ENCODE data around the gene SYT2.

SYT2 gene

DNA sequence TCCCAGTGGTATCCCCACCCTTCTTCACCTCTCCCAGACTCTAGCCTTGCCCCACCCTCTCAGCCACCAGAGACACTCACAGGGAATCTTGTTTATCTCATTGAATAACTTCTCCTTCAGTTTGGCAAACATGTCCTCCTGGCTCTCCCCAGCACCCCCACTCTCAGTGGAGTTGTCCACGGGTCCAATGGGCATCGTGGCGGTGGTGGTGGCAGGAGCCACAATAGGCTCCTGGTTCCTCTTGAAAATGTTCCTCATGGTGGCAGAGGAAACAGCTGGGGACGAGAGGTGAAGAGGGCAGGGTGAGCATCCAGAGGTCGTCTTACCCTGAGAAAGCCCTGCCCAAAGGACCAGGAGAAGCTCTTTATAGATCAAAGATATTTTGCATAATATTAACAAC, 104.7 kb downstream of the SYT2 start:
- H2BK120ac ChIP-seq (ENCODE audit: low read depth, low read length), result no peak overlapping the region
- H2AFZ ChIP-seq (ENCODE audit: low read length), result no peak overlapping the region
- H3K18ac ChIP-seq (ENCODE audit: low read length), result no peak overlapping the region
- H2BK15ac ChIP-seq (ENCODE audit: low read length), result no peak overlapping the region
- H4K91ac ChIP-seq (ENCODE audit: low read depth, low read length, poor library complexity), result no peak overlapping the region
- H3K4me3 ChIP-seq (ENCODE audit: low read length in 2 of 2), result no peak overlapping the region
- H3K4me1 ChIP-seq (ENCODE audit: control insufficient read depth in 2 of 2, insufficient read depth in 1 of 2, low read depth in 1 of 2, low read length in 2 of 2), result no peaks in the 10 kb centered on the region
- no peak overlapping the region for H3K23ac ChIP-seq (ENCODE audit: low read depth, low read length, poor library complexity)
- H3K14ac ChIP-seq (ENCODE audit: low read length), result no peak overlapping the region
- no peak overlapping the region for H3K4ac ChIP-seq (ENCODE audit: low read length)
- H2AK5ac ChIP-seq (ENCODE audit: low read depth, low read length), result no peak overlapping the region
- no peaks in the 10 kb centered on the region for H3K27me3 ChIP-seq (ENCODE audit: control insufficient read depth in 3 of 3, insufficient read depth in 3 of 3, low read depth in 1 of 3, low read length in 3 of 3)
- H4K8ac ChIP-seq (ENCODE audit: low read depth, low read length), result no peak overlapping the region
- no peaks in the 10 kb centered on the region for H3K9me3 ChIP-seq (replicated peaks in 1 of 2; ENCODE audit: control insufficient read depth in 2 of 2, insufficient read depth in 1 of 2, low read depth in 1 of 2, low read length in 2 of 2)
- no CpG with 5 or more reads among the region's 5 CpGs for WGBS, 2 donors (ENCODE audit: extremely low coverage in 2 of 2, insufficient read length in 2 of 2, insufficient replicate concordance in 1 of 2)
- no peak overlapping the region for H3K27ac ChIP-seq (replicated peaks; ENCODE audit: low read length)
- DNase-seq (ENCODE audit: low spot score), result no peak
- H3K4me2 ChIP-seq (ENCODE audit: insufficient read depth, low read length, poor library complexity, severe bottlenecking), result no peak overlapping the region
- no peaks in the 10 kb centered on the region for H3K79me1 ChIP-seq (ENCODE audit: low read depth, low read length)
- no peaks in the 10 kb centered on the region for H3K36me3 ChIP-seq (replicated peaks in 1 of 2; ENCODE audit: control insufficient read depth in 2 of 2, insufficient read depth in 2 of 2, low read length in 2 of 2)
- H2BK12ac ChIP-seq (ENCODE audit: low read length), result no peak overlapping the region
- H3K9ac ChIP-seq (ENCODE audit: low read depth, low read length, poor library complexity), result no peak overlapping the region
- no peak overlapping the region for H2BK5ac ChIP-seq (ENCODE audit: low read length)

DNA sequence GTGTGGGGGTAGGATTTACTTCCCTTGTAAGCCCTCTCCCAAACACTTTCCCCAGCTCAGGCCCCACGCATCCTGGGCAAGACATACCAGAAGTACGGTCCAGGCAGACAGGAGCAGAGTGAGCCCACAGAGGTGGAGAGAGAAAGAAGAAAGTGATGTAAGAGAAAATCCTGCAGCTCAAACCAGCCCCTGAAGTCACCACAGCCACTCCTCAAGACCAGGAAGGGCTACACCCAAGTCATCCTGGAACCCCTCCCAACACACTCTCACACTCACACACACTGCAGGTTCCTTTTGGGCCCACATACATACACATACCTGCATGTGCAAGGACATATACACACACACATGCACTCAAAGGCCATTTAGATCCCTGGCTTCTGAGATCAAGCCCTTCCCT, 106.8 kb downstream of the SYT2 start:
- Histone ChIP-seq H3K27ac (replicated peaks; ENCODE audit: low read length) (no peak overlapping the region), H3K18ac (ENCODE audit: low read length) (no peak overlapping the region), H2AFZ (ENCODE audit: low read length) (no peak overlapping the region), H2BK12ac (ENCODE audit: low read length) (no peak overlapping the region), H3K4ac (ENCODE audit: low read length) (no peak overlapping the region), H3K79me1 (ENCODE audit: low read depth, low read length) (no peaks in the 10 kb centered on the region), H3K9me3 (replicated peaks in 1 of 2; ENCODE audit: control insufficient read depth in 2 of 2, insufficient read depth in 1 of 2, low read depth in 1 of 2, low read length in 2 of 2) (no peaks in the 10 kb centered on the region), H3K23ac (ENCODE audit: low read depth, low read length, poor library complexity) (no peak overlapping the region), H3K4me2 (ENCODE audit: insufficient read depth, low read length, poor library complexity, severe bottlenecking) (no peak overlapping the region), H3K4me3 (ENCODE audit: low read length in 2 of 2) (no peak overlapping the region), H4K8ac (ENCODE audit: low read depth, low read length) (no peak overlapping the region), H3K14ac (ENCODE audit: low read length) (no peak overlapping the region), H3K27me3 (ENCODE audit: control insufficient read depth in 3 of 3, insufficient read depth in 3 of 3, low read depth in 1 of 3, low read length in 3 of 3) (no peaks in the 10 kb centered on the region), H2BK15ac (ENCODE audit: low read length) (no peak overlapping the region), H3K4me1 (ENCODE audit: control insufficient read depth in 2 of 2, insufficient read depth in 1 of 2, low read depth in 1 of 2, low read length in 2 of 2) (no peaks in the 10 kb centered on the region), H3K36me3 (replicated peaks in 1 of 2; ENCODE audit: control insufficient read depth in 2 of 2, insufficient read depth in 2 of 2, low read length in 2 of 2) (no peaks in the 10 kb centered on the region), H2BK120ac (ENCODE audit: low read depth, low read length) (no peak overlapping the region), H2BK5ac (ENCODE audit: low read length) (no peak overlapping the region), H2AK5ac (ENCODE audit: low read depth, low read length) (no peak overlapping the region), H4K91ac (ENCODE audit: low read depth, low read length, poor library complexity) (no peak overlapping the region), H3K9ac (ENCODE audit: low read depth, low read length, poor library complexity) (no peak overlapping the region)
- DNase-seq (ENCODE audit: low spot score), result no peak
- no CpG with 5 or more reads among the region's 2 CpGs for WGBS, 2 donors (ENCODE audit: extremely low coverage in 2 of 2, insufficient read length in 2 of 2, insufficient replicate concordance in 1 of 2)

DNA sequence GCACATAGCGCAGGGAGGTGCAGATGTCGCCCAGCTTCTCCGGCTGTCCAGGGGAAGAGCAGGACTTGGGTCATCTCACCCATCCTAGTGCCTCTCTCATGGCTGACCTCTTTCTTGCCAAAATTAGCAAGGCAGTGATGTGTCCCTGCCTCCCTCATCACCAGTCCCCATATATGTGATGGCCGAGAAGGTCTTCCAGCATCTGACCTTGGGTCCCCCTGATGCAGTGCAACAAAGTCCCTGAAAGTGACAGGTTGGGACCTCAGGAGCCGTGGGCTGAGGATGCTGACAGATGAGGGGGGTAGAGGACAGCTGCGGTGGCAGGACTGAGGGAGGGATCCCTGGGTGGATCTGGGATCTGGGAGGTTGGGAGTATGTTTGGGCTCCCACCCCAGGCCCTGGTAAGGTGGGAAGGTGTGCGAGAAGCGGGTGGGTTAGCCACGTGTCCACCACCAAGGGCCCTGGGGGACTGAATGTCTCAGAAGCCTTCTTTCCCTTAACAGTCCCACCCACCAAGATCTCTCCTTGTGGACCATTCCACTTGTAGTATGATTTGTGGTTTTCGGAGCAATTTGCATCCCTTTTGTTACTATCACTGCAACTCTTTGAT, 109.7 kb downstream of the SYT2 start:
- H3K27me3 ChIP-seq (ENCODE audit: control insufficient read depth in 3 of 3, insufficient read depth in 3 of 3, low read depth in 1 of 3, low read length in 3 of 3), result no peaks in the 10 kb centered on the region
- no peak overlapping the region for H4K91ac ChIP-seq (ENCODE audit: low read depth, low read length, poor library complexity)
- H3K36me3 ChIP-seq (replicated peaks in 1 of 2; ENCODE audit: control insufficient read depth in 2 of 2, insufficient read depth in 2 of 2, low read length in 2 of 2), result no peaks in the 10 kb centered on the region
- H3K23ac ChIP-seq (ENCODE audit: low read depth, low read length, poor library complexity), result no peak overlapping the region
- H3K9me3 ChIP-seq (replicated peaks in 1 of 2; ENCODE audit: control insufficient read depth in 2 of 2, insufficient read depth in 1 of 2, low read depth in 1 of 2, low read length in 2 of 2), result no peaks in the 10 kb centered on the region
- H2BK5ac ChIP-seq (ENCODE audit: low read length), result no peak overlapping the region
- H2BK15ac ChIP-seq (ENCODE audit: low read length), result no peak overlapping the region
- no peak for DNase-seq (ENCODE audit: low spot score)
- H3K4me3 ChIP-seq (ENCODE audit: low read length in 2 of 2), result peak overlapping the region in 1 of 2 donors; percentile 21
- H3K4me2 ChIP-seq (ENCODE audit: insufficient read depth, low read length, poor library complexity, severe bottlenecking), result no peak overlapping the region
- H3K27ac ChIP-seq (replicated peaks; ENCODE audit: low read length), result no peak overlapping the region
- no peak overlapping the region for H3K14ac ChIP-seq (ENCODE audit: low read length)
- no peak overlapping the region for H3K18ac ChIP-seq (ENCODE audit: low read length)
- no peak overlapping the region for H2BK12ac ChIP-seq (ENCODE audit: low read length)
- no peak overlapping the region for H2AK5ac ChIP-seq (ENCODE audit: low read depth, low read length)
- no peaks in the 10 kb centered on the region for H3K4me1 ChIP-seq (ENCODE audit: control insufficient read depth in 2 of 2, insufficient read depth in 1 of 2, low read depth in 1 of 2, low read length in 2 of 2)
- H4K8ac ChIP-seq (ENCODE audit: low read depth, low read length), result no peak overlapping the region
- no peaks in the 10 kb centered on the region for H3K79me1 ChIP-seq (ENCODE audit: low read depth, low read length)
- H3K4ac ChIP-seq (ENCODE audit: low read length), result no peak overlapping the region
- H3K9ac ChIP-seq (ENCODE audit: low read depth, low read length, poor library complexity), result no peak overlapping the region
- peak overlapping the region; percentile 84 for H2AFZ ChIP-seq (ENCODE audit: low read length)
- H2BK120ac ChIP-seq (ENCODE audit: low read depth, low read length), result no peak overlapping the region
- WGBS, 2 donors (ENCODE audit: extremely low coverage in 2 of 2, insufficient read length in 2 of 2, insufficient replicate concordance in 1 of 2), result no CpG with 5 or more reads among the region's 10 CpGs

DNA sequence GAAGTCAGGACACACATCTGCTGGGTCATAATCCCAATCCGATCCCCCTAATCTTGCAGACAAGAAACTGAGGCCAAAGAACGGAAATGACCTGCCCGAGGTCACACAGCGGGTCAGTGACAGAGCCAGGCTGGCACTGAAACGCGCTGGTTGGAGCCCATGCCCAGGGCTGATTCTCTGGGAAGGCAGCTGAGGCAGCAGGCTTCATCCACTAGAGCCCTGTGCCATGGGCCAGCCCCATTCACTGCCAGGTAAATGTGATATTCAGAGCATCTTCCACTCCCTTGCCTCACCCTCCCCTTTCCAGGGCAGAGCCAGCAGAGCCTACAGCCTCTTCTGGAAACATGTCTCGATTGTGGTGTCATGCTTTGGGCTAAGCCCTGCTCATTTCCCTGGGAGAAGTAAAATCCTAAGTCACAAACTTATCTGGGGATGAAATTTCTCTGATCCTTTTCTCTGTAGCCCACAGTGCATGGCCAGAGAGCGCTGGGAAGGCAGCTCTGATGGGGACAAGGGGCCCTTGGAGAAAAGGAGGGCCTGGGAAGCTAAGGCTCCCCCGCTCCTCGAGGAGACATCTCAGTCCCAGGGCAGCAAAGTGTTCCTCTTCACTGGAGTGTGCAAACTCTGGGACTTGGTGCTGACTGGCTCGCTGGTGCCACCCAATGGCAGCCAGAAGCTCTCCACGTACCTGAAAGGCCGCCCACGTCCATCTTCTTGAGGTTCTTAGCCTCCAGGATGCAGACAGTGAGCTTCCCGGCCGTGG, 110.4 kb downstream of the SYT2 start:
- H3K14ac ChIP-seq (ENCODE audit: low read length), result no peak overlapping the region
- H2AK5ac ChIP-seq (ENCODE audit: low read depth, low read length), result no peak overlapping the region
- H3K27ac ChIP-seq (replicated peaks; ENCODE audit: low read length), result no peak overlapping the region
- H2BK12ac ChIP-seq (ENCODE audit: low read length), result no peak overlapping the region
- H4K91ac ChIP-seq (ENCODE audit: low read depth, low read length, poor library complexity), result no peak overlapping the region
- no peak overlapping the region for H2BK5ac ChIP-seq (ENCODE audit: low read length)
- H3K9me3 ChIP-seq (replicated peaks in 1 of 2; ENCODE audit: control insufficient read depth in 2 of 2, insufficient read depth in 1 of 2, low read depth in 1 of 2, low read length in 2 of 2), result no peaks in the 10 kb centered on the region
- no peaks in the 10 kb centered on the region for H3K4me1 ChIP-seq (ENCODE audit: control insufficient read depth in 2 of 2, insufficient read depth in 1 of 2, low read depth in 1 of 2, low read length in 2 of 2)
- peak overlapping the region in 1 of 2 donors; percentile 22 for H3K4me3 ChIP-seq (ENCODE audit: low read length in 2 of 2)
- H2AFZ ChIP-seq (ENCODE audit: low read length), result peak overlapping the region; percentile 84
- no peak overlapping the region for H3K4me2 ChIP-seq (ENCODE audit: insufficient read depth, low read length, poor library complexity, severe bottlenecking)
- H4K8ac ChIP-seq (ENCODE audit: low read depth, low read length), result no peak overlapping the region
- DNase-seq (ENCODE audit: low spot score), result peak; percentile 37
- no peaks in the 10 kb centered on the region for H3K27me3 ChIP-seq (ENCODE audit: control insufficient read depth in 3 of 3, insufficient read depth in 3 of 3, low read depth in 1 of 3, low read length in 3 of 3)
- no peak overlapping the region for H3K18ac ChIP-seq (ENCODE audit: low read length)
- no peak overlapping the region for H2BK15ac ChIP-seq (ENCODE audit: low read length)
- no CpG with 5 or more reads among the region's 16 CpGs for WGBS, 2 donors (ENCODE audit: extremely low coverage in 2 of 2, insufficient read length in 2 of 2, insufficient replicate concordance in 1 of 2)
- H3K9ac ChIP-seq (ENCODE audit: low read depth, low read length, poor library complexity), result no peak overlapping the region
- no peak overlapping the region for H2BK120ac ChIP-seq (ENCODE audit: low read depth, low read length)
- H3K79me1 ChIP-seq (ENCODE audit: low read depth, low read length), result no peaks in the 10 kb centered on the region
- H3K4ac ChIP-seq (ENCODE audit: low read length), result no peak overlapping the region
- H3K36me3 ChIP-seq (replicated peaks in 1 of 2; ENCODE audit: control insufficient read depth in 2 of 2, insufficient read depth in 2 of 2, low read length in 2 of 2), result no peaks in the 10 kb centered on the region
- H3K23ac ChIP-seq (ENCODE audit: low read depth, low read length, poor library complexity), result no peak overlapping the region
